OCI-LY3 (cell line): Measurements from ENCODE around the gene DDX28.
A peak's percentile ranks its signal among the peaks of the same experiment; 100 is the strongest.

Experiments used
- H2AFZ ChIP-seq: fragments of 200-600, 300-600 bp; shearing (Covaris generic); 2 replicates; pipeline ENCODE4 v1.6.0; 2014; ENCODE audit warnings: antibody characterized with exemption, low read depth, low read length
- H3K27ac ChIP-seq: fragments of 200-600, 300-600 bp; sonication (generic); 2 replicates; pipeline ENCODE4 v1.5.1; 2014; ENCODE audit warnings: mild to moderate bottlenecking, low read length, moderate library complexity, mixed read lengths
- H3K27me3 ChIP-seq: fragments of 200-600, 300-600 bp; sonication (generic); 2 replicates; pipeline ENCODE4 v1.6.1; 2014; ENCODE audit warnings: low read depth, low read length, mixed read lengths
- H3K36me3 ChIP-seq: fragments of 200-600, 300-600 bp; sonication (generic); replicated peaks from 2 replicates; pipeline ENCODE3; 2014; ENCODE audit warnings: low read depth, low read length, mixed read lengths
- H3K4me1 ChIP-seq: fragments of 300-600, 200-600 bp; sonication (generic); 2 replicates; pipeline ENCODE4 v1.6.1; 2014; ENCODE audit warnings: low read length, mixed read lengths
- H3K4me2 ChIP-seq: fragments of 200-600, 300-600 bp; sonication (generic); 2 replicates; pipeline ENCODE4 v1.6.1; 2014; ENCODE audit warnings: low read length, mixed read lengths
- H3K4me3 ChIP-seq: fragments of 300-600, 200-600 bp; sonication (generic); 2 replicates; pipeline ENCODE4 v1.5.1; 2014; ENCODE audit warnings: antibody characterized with exemption, mild to moderate bottlenecking, low read length, moderate library complexity
- H3K79me2 ChIP-seq: fragments of 300-600, 200-600 bp; shearing (Covaris generic); 2 replicates; pipeline ENCODE4 v1.6.1; 2014; ENCODE audit warnings: mild to moderate bottlenecking, low read length, mixed read lengths
- H3K9ac ChIP-seq: fragments of 300-600, 200-600 bp; shearing (Covaris generic); 2 replicates; pipeline ENCODE4 v1.6.0; 2014; ENCODE audit warnings: mild to moderate bottlenecking, low read length, moderate library complexity
- H3K9me3 ChIP-seq: fragments of 200-600, 300-600 bp; shearing (Covaris generic); 2 replicates; pipeline ENCODE4 v1.6.1; 2014; ENCODE audit warnings: low read length, mixed read lengths; ENCODE audit not compliant: insufficient read depth
- H4K20me1 ChIP-seq: fragments of 200-600, 300-600 bp; sonication (generic); 2 replicates; pipeline ENCODE4 v1.6.1; 2016; ENCODE audit warnings: low read length, mixed read lengths; ENCODE audit not compliant: insufficient read depth
- CTCF ChIP-seq: fragments of 200-600, 300-600 bp; sonication (generic); IDR thresholded peaks from 2 replicates; pipeline ENCODE4 v1.5.1; 2014; ENCODE audit warnings: antibody characterized with exemption, low read length, low read depth
- EZH2phosphoT487 ChIP-seq: fragments of 200-600 bp; shearing (Covaris generic); IDR thresholded peaks from 2 replicates; pipeline ENCODE4 v1.6.1; 2018; ENCODE audit warnings: antibody characterized with exemption, mixed run types, low read depth

The DDX28 gene

DNA sequence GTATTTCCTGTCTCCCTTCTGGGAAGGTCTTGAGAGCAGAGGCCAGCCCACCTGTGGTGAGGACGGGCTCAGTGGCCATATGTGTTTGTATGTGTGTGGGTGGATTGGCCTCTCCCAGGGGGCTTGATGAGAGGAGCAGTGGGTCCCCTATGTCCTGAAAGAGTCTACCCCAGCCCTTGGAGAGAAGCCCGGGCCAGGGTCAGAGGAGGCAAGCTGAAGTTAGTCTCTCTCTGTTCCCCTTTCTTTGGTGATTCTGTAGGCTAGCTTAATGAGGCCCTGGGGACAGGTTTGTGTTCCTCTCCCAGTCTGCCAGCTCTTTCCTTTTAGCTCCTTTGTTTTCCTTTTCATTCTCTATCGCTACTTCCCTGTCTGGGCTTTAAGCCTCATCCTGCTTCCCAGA lies 38.4 kb upstream of the DDX28 start:
- Histone ChIP-seq H3K27me3 (no peaks in the 10 kb centered on the region), H3K27ac (peak overlapping the region; percentile 31; the same call in 1 of the 2 replicates)

DNA sequence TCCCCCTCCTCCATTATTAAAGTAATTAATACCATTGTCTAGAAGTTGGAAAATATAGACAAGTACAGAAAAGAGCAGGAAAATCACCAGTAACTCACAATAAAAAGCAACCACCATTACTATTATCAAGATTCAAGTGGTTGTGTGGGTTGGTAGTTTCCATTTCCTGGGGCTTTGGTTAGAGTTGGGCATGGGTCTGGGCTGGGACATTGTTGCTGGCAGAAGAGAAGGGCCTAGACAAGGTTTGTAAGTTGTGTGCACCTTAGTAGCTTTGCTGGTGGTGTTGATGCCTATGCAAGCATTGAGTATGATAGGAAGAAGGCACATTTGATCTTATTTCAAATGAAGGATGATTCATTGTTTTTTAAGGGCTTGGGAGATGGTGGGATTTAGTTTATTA lies 36.8 kb upstream of the DDX28 start:
- H4K20me1 ChIP-seq = peaks cover 4% of the 10 kb centered on the region; the same call in 1 of the 2 replicates
- H3K27me3 ChIP-seq = no peaks in the 10 kb centered on the region
- TF ChIP-seq CTCF (no peak), EZH2phosphoT487 (no peak)
- H3K9ac ChIP-seq = no peak overlapping the region
- no peak overlapping the region for H3K4me3 ChIP-seq
- H3K4me1 ChIP-seq = peaks cover 8% of the 10 kb centered on the region
- peaks cover 7% of the 10 kb centered on the region for H3K36me3 ChIP-seq
- no peak overlapping the region for H3K27ac ChIP-seq
- H3K9me3 ChIP-seq = no peaks in the 10 kb centered on the region
- H3K79me2 ChIP-seq = no peaks in the 10 kb centered on the region
- no peak overlapping the region for H3K4me2 ChIP-seq
- H2AFZ ChIP-seq = no peak overlapping the region

More for the DNA sequence above, 38.4 kb upstream of the DDX28 start:
- Histone ChIP-seq H4K20me1 (peaks cover 4% of the 10 kb centered on the region; the same call in 1 of the 2 replicates), H3K79me2 (no peaks in the 10 kb centered on the region), H3K9ac (no peak overlapping the region), H3K4me2 (no peak overlapping the region), H3K4me3 (no peak overlapping the region), H3K4me1 (peaks cover 8% of the 10 kb centered on the region), H3K9me3 (no peaks in the 10 kb centered on the region), H3K36me3 (peaks cover 7% of the 10 kb centered on the region), H2AFZ (no peak overlapping the region)
- TF ChIP-seq CTCF (no peak), EZH2phosphoT487 (no peak)

- H4K20me1 ChIP-seq = no peaks in the 10 kb centered on the region
- no peaks in the 10 kb centered on the region for H3K27me3 ChIP-seq
- no peak overlapping the region for H3K27ac ChIP-seq
- H3K9ac ChIP-seq = no peak overlapping the region
- H3K36me3 ChIP-seq = peaks cover 12% of the 10 kb centered on the region
- no peaks in the 10 kb centered on the region for H3K9me3 ChIP-seq
- H3K4me1 ChIP-seq = no peaks in the 10 kb centered on the region
- H3K4me2 ChIP-seq = no peak overlapping the region
- H2AFZ ChIP-seq = no peak overlapping the region
- H3K79me2 ChIP-seq = no peaks in the 10 kb centered on the region
- no peak overlapping the region for H3K4me3 ChIP-seq
- no peak for TF ChIP-seq EZH2phosphoT487
- no peak for TF ChIP-seq CTCF
Measured at GRCh38 chr16:68055395-68055794, 32.4 kb upstream of the DDX28 start.

DNA sequence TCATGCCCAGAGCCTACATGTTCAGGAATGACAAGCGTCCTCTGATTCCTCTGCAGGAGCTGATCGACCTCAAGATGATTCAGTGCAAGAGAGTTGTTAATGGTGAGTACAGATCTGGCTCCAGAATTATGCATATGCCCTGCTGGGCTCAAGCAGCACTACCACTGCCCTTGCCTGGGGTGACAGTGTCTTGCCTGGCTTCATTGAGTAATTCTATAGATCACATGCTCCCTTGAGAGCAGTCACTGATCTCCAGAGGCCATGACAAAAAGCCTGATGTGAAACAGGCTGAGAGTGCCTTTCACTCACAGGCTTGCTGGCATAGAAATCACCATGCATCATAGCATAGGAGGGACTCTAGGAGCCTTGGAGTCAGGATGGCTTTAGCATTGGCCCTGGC lies 26.4 kb upstream of the DDX28 start:
- H3K36me3 ChIP-seq = peaks cover 18% of the 10 kb centered on the region
- H3K4me1 ChIP-seq = no peaks in the 10 kb centered on the region
- H3K27ac ChIP-seq = no peak overlapping the region
- TF ChIP-seq CTCF = no peak
- no peak for TF ChIP-seq EZH2phosphoT487
- H3K27me3 ChIP-seq = no peaks in the 10 kb centered on the region
- H2AFZ ChIP-seq = no peak overlapping the region
- no peak overlapping the region for H3K4me3 ChIP-seq
- no peaks in the 10 kb centered on the region for H3K79me2 ChIP-seq
- no peaks in the 10 kb centered on the region for H3K9me3 ChIP-seq
- no peak overlapping the region for H3K9ac ChIP-seq
- H3K4me2 ChIP-seq = no peak overlapping the region
- no peaks in the 10 kb centered on the region for H4K20me1 ChIP-seq
